Large intestine (tissue), 3 donors: ENCODE results near the gene DGAT2. TPM values are rescaled to one million over a fixed set of nuclear protein-coding genes. Genes with fewer than 3 reads are reported as not detected.

Experiments
- DNase-seq, 2 donors: peaks; one replicate each; pipeline versions ENCODE4 v3.0.0 to v3.0.0-alpha.2; 2013
- H3K27ac ChIP-seq: one replicate; pipeline ENCODE4 v1.5.1; 2013; ENCODE audit warnings: low read length
- H3K27me3 ChIP-seq: 2 replicates; pipeline ENCODE4 v1.6.1; 2013; ENCODE audit warnings: low read length; ENCODE audit not compliant: control insufficient read depth, insufficient read depth
- H3K36me3 ChIP-seq: 2 replicates; pipeline ENCODE4 v1.6.1; 2013; ENCODE audit warnings: low read length; ENCODE audit not compliant: control insufficient read depth, insufficient read depth
- H3K4me1 ChIP-seq: one replicate; pipeline ENCODE4 v1.6.1; 2013; ENCODE audit warnings: low read length; ENCODE audit not compliant: control insufficient read depth, insufficient read depth
- H3K4me3 ChIP-seq: one replicate; pipeline ENCODE4 v1.5.1; 2013; ENCODE audit warnings: low read length
- H3K9me3 ChIP-seq: one replicate; pipeline ENCODE4 v1.6.1; 2013; ENCODE audit warnings: mild to moderate bottlenecking, low read depth, low read length, moderate library complexity; ENCODE audit not compliant: control insufficient read depth
- WGBS: methylation state at CpG from one replicate; pipeline ENCODE4 v1.1.5; 2013; ENCODE audit warnings: low lambda C conversion rate; ENCODE audit not compliant: insufficient coverage; 5-methylcytosine and 5-hydroxymethylcytosine counted together
- polyA plus RNA-seq: library from polyadenylated mRNA; unstranded; fragments of 120-200 nt; gene quantifications from one replicate; pipeline ENCODE4 v1.2.1, GENCODE V29; 2013

DGAT2 gene
- polyA plus RNA-seq, 1 donor, result 70.2 TPM

DNA sequence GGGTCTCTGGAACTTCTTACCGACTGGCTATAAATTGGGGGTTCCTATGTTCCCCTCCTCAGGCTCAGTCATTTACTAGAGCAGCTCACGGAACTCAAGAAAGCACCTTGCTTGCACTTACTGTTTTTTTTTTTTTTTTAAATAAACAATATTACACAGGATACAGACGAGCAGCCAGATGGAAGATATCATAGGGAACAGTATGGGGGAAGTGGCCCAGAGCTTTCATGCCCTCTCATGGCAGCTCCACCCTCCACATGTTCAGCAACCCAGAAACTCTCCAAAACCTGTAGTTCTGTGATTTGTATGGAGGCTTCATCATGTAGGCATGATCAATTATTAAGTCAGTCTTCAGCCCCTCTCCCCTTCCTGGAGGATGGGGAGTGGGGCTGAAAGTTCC lies 54.0 kb downstream of the DGAT2 start:
- DNase-seq, result no peak
- no peaks in the 10 kb centered on the region for H3K27me3 ChIP-seq
- H3K36me3 ChIP-seq, result no peaks in the 10 kb centered on the region
- H3K27ac ChIP-seq, result no peak overlapping the region
- no CpG with 5 or more reads among the region's 3 CpGs for WGBS
- H3K4me1 ChIP-seq, result peaks cover 7% of the 10 kb centered on the region
- no peak overlapping the region for H3K4me3 ChIP-seq
- H3K9me3 ChIP-seq, result no peaks in the 10 kb centered on the region

DNA sequence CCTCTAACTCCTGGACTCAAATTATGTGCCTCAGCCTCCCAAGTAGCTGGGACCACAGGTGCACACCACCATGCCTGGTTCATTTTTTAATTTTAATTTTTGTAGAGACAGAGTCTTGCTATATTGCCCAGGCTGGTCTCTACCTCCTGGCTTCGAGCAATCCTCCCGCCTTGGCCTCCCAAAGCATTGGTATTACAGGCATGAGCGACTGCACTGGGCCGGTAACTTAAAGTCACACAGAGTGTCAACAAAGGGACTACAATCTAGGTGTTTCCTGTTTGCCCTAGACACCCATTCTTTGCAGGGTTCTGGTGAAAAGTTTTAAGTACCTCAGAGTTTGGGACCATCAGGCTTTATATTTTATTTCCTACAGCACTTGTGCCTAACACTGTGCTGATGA lies 54.8 kb downstream of the DGAT2 start:
- H3K27me3 ChIP-seq, result no peaks in the 10 kb centered on the region
- H3K36me3 ChIP-seq, result no peaks in the 10 kb centered on the region
- DNase-seq, result no peak
- no peaks in the 10 kb centered on the region for H3K9me3 ChIP-seq
- H3K27ac ChIP-seq, result no peak overlapping the region
- peaks cover 7% of the 10 kb centered on the region for H3K4me1 ChIP-seq
- no peak overlapping the region for H3K4me3 ChIP-seq
- no CpG with 5 or more reads among the region's 4 CpGs for WGBS

DNA sequence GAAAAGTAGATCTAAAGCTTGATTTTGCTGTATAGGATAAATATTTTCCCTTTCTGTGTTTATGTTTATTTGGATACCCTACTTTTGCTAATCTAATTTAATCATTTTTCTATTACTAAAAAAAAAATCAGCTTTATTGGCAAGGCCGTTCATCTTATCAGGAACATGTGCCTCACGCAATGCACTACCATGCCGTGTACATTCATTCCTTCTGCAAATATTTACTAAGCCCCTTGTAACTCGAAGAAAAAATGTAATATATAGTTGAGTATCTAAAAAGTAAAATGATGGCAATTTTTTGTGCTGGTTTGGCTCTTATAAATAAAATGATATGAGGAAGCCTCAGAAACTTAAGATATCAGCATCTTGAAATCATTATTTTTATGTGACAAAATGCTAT lies 55.4 kb downstream of the DGAT2 start:
- Histone ChIP-seq H3K27me3 (no peaks in the 10 kb centered on the region), H3K36me3 (no peaks in the 10 kb centered on the region), H3K27ac (no peak overlapping the region), H3K4me3 (no peak overlapping the region), H3K4me1 (peaks cover 7% of the 10 kb centered on the region), H3K9me3 (no peaks in the 10 kb centered on the region)
- DNase-seq, result no peak
- WGBS, result no CpG with 5 or more reads among the region's 4 CpGs

DNA sequence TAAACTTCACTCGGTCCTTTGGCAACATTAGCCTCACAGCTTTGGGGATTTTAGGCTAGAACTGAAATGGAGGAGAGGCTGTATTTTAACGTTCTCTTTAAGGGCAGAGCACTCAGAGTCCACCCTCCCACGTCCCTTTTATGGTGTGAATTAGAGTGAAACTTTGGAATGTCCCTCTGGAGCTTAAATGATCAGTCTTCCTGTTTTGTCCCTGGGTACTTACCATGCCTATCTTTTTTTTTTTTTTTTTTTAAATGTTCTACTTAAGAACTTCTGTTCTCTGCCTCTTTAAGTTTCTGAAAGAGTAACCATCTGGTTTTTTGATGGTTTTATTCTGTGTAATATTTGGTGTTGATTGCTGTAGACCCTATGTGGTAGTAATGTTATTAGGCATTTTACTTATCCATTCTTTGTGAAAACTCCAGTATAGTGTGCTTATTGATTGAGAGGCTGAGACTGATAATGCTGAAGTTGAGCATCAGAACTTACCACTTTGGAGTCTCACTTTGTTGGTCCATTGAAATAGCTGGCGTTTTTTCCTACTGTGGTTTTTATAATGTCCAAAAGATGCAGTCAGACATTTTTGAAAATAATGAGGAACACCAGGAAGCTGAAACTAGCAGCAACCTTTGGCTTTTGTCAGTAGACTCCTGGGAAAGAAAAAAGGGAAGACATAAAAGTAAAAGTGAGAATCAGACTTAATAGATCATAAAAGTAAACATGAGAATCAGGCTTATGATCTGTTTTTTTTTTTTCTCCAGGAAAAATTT lies 58.1 kb downstream of the DGAT2 start:
- Histone ChIP-seq H3K4me1 (peaks cover 7% of the 10 kb centered on the region), H3K4me3 (no peak overlapping the region), H3K27ac (no peak overlapping the region), H3K27me3 (no peaks in the 10 kb centered on the region), H3K9me3 (no peaks in the 10 kb centered on the region), H3K36me3 (no peaks in the 10 kb centered on the region)
- DNase-seq, result no peak
- WGBS, result no CpG with 5 or more reads among the region's 4 CpGs

DNA sequence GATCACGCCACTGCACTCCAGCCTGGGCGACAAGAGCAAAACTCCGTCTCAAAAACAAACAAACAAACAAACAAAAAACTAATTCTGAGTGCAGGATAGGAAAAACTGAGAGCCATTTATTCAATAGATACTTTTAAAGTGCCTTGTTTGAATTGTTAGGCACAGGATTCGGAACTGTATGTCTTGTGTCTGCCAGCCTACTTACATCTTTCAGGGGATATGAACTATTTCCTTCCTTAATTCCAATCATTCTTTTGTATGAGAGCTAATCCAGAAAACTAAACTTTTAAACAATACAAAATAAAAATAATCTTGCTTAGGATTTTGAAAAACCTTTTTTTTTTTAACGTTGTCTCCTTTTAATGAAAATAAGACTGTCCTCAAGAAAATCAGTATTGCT lies 59.0 kb downstream of the DGAT2 start:
- 95% methylated on average over 2 of the region's 5 CpGs for WGBS
- Histone ChIP-seq H3K9me3 (no peaks in the 10 kb centered on the region), H3K27ac (no peak overlapping the region), H3K4me3 (no peak overlapping the region), H3K4me1 (peaks cover 7% of the 10 kb centered on the region), H3K27me3 (no peaks in the 10 kb centered on the region), H3K36me3 (no peaks in the 10 kb centered on the region)
- no peak for DNase-seq

DNA sequence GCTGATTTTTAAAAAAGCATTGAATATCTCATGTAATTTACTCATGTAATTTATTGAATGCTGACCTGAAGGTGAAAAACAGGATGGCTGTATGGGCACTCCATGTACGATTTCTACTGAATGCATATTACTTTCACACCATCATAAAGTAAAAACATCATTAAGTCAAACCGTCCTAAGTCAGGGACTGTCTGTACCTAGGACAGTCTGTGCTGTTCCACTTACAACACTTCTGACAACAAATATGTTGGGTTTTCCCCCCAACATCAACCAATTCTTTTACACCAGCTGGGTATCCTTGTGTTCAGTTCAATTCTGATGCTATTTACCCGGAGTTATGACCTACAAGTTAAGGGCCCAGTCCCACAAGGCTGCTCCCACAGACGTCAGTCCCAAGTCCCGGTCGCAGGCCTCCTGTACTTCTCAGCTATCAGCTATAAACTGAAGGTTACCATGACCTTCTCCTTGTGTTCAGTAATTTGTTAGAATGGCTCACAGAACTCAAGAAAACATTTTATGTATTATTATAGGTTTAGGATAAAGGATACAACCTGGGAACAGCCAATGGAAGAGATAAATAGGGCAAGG lies 63.4 kb downstream of the DGAT2 start:
- H3K27me3 ChIP-seq, result no peaks in the 10 kb centered on the region
- DNase-seq, result peak in 1 of 2 donors; percentile 20
- H3K4me1 ChIP-seq, result no peaks in the 10 kb centered on the region

DNA sequence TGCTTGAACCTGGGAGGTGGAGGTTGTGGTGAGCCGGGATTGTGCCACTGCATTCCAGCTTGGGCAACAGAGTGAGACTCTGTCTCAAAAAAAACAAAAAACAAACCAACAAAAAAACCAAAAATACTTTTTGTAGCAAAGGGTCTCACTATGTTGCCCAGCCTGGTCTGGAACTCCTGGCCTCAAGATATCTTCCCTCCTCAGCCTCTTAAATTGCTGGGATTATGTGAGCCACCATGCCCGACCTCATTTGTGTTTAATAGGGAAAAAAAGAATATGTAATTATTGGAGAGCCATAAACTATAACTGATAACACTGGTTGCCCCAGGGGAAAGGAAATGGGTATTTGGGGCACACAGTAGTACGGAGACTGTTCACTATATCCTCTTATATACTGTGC lies 66.2 kb downstream of the DGAT2 start:
- no peaks in the 10 kb centered on the region for H3K4me1 ChIP-seq
- DNase-seq, result no peak
- H3K27ac ChIP-seq, result no peak overlapping the region
- H3K4me3 ChIP-seq, result no peak overlapping the region
- no peaks in the 10 kb centered on the region for H3K9me3 ChIP-seq
- no peaks in the 10 kb centered on the region for H3K27me3 ChIP-seq
- H3K36me3 ChIP-seq, result peaks cover 2% of the 10 kb centered on the region
- WGBS, result no CpG with 5 or more reads among the region's 3 CpGs

More for the DNA sequence above, 63.4 kb downstream of the DGAT2 start:
- no peaks in the 10 kb centered on the region for H3K9me3 ChIP-seq
- no peak overlapping the region for H3K27ac ChIP-seq
- H3K4me3 ChIP-seq, result no peak overlapping the region
- H3K36me3 ChIP-seq, result no peaks in the 10 kb centered on the region
- WGBS, result no CpG with 5 or more reads among the region's 6 CpGs

DNA sequence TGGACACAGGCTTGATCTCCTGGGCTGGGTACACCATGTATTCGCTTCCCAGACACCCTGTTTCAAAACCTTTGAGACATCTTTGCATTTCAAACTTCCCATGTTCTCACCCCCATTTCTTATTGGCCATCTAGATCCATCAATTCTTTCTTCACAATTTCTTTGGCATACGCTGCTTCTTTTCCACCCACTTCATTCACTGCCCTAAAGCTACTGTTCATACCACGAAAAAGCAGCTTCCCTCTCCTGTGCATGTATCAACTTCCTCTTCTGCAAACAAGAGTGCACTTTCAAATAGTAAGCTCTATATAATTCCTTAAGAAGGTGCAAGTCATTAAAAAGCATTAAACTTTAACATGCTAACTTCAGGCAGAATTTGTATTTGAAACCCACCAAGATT lies 67.8 kb downstream of the DGAT2 start:
- no peaks in the 10 kb centered on the region for H3K9me3 ChIP-seq
- H3K36me3 ChIP-seq, result peaks cover 2% of the 10 kb centered on the region
- H3K27ac ChIP-seq, result no peak overlapping the region
- WGBS, result 90% methylated on average over 3 of the region's 3 CpGs
- DNase-seq, result no peak
- H3K27me3 ChIP-seq, result no peaks in the 10 kb centered on the region
- no peaks in the 10 kb centered on the region for H3K4me1 ChIP-seq
- H3K4me3 ChIP-seq, result no peak overlapping the region

DNA sequence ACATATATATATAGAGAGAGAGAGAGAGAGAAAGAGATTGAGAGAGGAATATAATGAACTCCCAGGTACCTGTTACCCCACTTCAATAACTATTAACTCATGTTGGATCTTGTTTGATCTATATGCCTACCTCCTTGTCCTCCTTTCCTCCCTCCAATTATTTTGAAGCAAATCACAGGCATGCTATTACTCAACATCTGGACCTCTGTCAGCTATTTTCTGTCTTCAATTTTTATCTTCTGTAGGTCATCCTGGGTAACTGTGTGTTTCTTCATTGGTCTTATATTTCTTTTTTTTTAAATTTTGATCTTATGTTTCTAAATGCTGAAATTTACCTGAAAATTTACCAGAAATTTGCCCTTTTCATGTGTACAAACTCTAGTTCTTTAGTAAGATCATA lies 71.3 kb downstream of the DGAT2 start:
- Histone ChIP-seq H3K9me3 (no peaks in the 10 kb centered on the region), H3K27me3 (no peaks in the 10 kb centered on the region), H3K4me1 (no peaks in the 10 kb centered on the region), H3K4me3 (no peak overlapping the region), H3K27ac (no peak overlapping the region), H3K36me3 (peaks cover 6% of the 10 kb centered on the region)
- no peak for DNase-seq

DNA sequence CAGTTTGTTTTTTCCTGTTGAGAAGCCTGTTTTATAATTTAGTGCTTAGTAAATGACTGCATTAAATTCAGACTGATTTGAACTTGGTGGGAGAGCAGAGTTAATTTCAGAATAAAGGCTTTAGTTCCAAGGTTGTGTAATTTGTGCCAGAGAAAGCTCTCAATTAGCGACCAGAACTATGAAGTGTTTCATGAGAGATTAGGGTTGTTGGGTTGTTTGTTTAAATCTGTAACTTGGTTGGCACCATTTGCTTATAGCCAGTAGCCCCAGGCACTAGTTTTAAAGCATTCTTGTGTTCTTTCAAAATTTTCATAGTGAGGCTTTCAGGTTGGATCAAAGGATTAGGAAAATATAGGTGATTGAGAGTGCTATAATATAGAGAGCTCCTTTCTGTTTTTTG lies 71.9 kb downstream of the DGAT2 start:
- no peak for DNase-seq
- 100% methylated on average over 1 of the region's 1 CpG for WGBS

DNA sequence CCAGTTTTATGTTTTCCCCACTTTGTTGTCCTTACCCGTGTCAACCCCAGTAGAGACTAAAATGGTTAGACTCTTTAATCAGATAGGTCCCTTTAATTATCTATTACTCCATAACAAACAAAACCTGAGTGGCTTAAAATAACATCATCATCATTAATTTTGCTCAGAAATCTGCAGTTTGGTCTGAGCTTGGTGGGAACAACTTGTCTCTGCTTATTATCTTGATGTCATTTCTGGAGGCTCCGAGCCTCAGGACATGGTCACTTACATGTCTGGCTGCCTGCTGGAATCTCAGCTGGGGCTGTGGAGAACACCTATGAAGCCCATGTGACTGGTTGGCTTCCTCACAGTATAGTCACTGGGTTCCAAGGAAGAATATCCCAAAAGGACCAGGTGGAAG lies 73.2 kb downstream of the DGAT2 start:
- no peak for DNase-seq
- WGBS, result no CpG with 5 or more reads among the region's 2 CpGs
- H3K4me1 ChIP-seq, result no peaks in the 10 kb centered on the region

More for the DNA sequence above, 71.9 kb downstream of the DGAT2 start:
- Histone ChIP-seq H3K27me3 (no peaks in the 10 kb centered on the region), H3K27ac (no peak overlapping the region), H3K36me3 (peaks cover 6% of the 10 kb centered on the region), H3K9me3 (no peaks in the 10 kb centered on the region), H3K4me3 (no peak overlapping the region), H3K4me1 (no peaks in the 10 kb centered on the region)

More for the DNA sequence above, 73.2 kb downstream of the DGAT2 start:
- Histone ChIP-seq H3K9me3 (no peaks in the 10 kb centered on the region), H3K36me3 (peaks cover 6% of the 10 kb centered on the region), H3K27ac (no peak overlapping the region), H3K4me3 (no peak overlapping the region), H3K27me3 (no peaks in the 10 kb centered on the region)
